DOHH2 (cell line): Measurements from ENCODE around the gene JARID2.

ENCODE experiments used
- H3F3A ChIP-seq: fragments of 200-600 bp; sonication (generic), shearing (Covaris generic); 2 replicates; pipeline ENCODE4 v1.6.0; 2016; ENCODE audit warnings: antibody characterized with exemption, mild to moderate bottlenecking; ENCODE audit not compliant: control insufficient read depth, insufficient read depth
- H3K27ac ChIP-seq: fragments of 200-600 bp; sonication (generic); 2 replicates; pipeline ENCODE4 v1.5.1; 2014; ENCODE audit warnings: low read depth, mild to moderate bottlenecking, low read length, moderate library complexity
- H3K27me3 ChIP-seq: fragments of 200-600 bp; sonication (generic); 2 replicates; pipeline ENCODE4 v1.6.1; 2014; ENCODE audit warnings: mild to moderate bottlenecking, low read length, mixed read lengths; ENCODE audit not compliant: control insufficient read depth
- H3K36me3 ChIP-seq: fragments of 200-600 bp; sonication (generic); 2 replicates; pipeline ENCODE4 v1.6.1; 2014; ENCODE audit warnings: mild to moderate bottlenecking, low read length, moderate library complexity, mixed read lengths; ENCODE audit not compliant: control insufficient read depth
- H3K4me1 ChIP-seq: fragments of 200-600 bp; sonication (generic); 2 replicates; pipeline ENCODE4 v1.6.1; 2014; ENCODE audit warnings: mild to moderate bottlenecking, low read length, mixed read lengths; ENCODE audit not compliant: control insufficient read depth
- H3K4me2 ChIP-seq: fragments of 200-600 bp; sonication (generic); 2 replicates; pipeline ENCODE4 v1.6.0; 2014; ENCODE audit warnings: mild to moderate bottlenecking, low read length, moderate library complexity
- H3K4me3 ChIP-seq: fragments of 200-600 bp; sonication (generic); 2 replicates; pipeline ENCODE4 v1.5.1; 2014; ENCODE audit warnings: mild to moderate bottlenecking, low read length, mixed read lengths
- H3K79me2 ChIP-seq: fragments of 200-600 bp; sonication (generic); 2 replicates; pipeline ENCODE4 v1.6.1; 2014; ENCODE audit warnings: mild to moderate bottlenecking, low read length, mixed read lengths; ENCODE audit not compliant: control insufficient read depth
- H3K9me2 ChIP-seq: fragments of 200-600 bp; sonication (generic); replicated peaks from 2 replicates; pipeline ENCODE4 v1.6.1; 2014; ENCODE audit warnings: mild to moderate bottlenecking, low read length, mixed read lengths; ENCODE audit not compliant: control insufficient read depth
- H3K9me3 ChIP-seq: fragments of 200-600 bp; sonication (generic); 2 replicates; pipeline ENCODE4 v1.6.1; 2014; ENCODE audit warnings: antibody characterized with exemption, low read length, mixed read lengths; ENCODE audit not compliant: control insufficient read depth, insufficient read depth
- H4K20me1 ChIP-seq: fragments of 200-600 bp; sonication (generic); 2 replicates; pipeline ENCODE4 v1.6.0; 2014; ENCODE audit warnings: low read depth, mild to moderate bottlenecking, antibody characterized with exemption, low read length, moderate library complexity; ENCODE audit not compliant: control insufficient read depth, insufficient read depth
- CTCF ChIP-seq: fragments of 200-600 bp; sonication (generic); IDR thresholded peaks from one replicate; pipeline ENCODE4 v1.5.1; 2014; ENCODE audit warnings: antibody characterized with exemption, mild to moderate bottlenecking, low read depth, low read length; ENCODE audit not compliant: poor library complexity, severe bottlenecking
- EZH2phosphoT487 ChIP-seq: fragments of 200-600 bp; sonication (generic); IDR thresholded peaks from 2 replicates; pipeline ENCODE4 v1.6.1; 2017; ENCODE audit warnings: borderline replicate concordance, mild to moderate bottlenecking, antibody characterized with exemption, low read length, moderate library complexity, mixed read lengths

Gene JARID2

GRCh38 chr6:15496345-15497131 is 250.7 kb downstream of the JARID2 start:
- H3K4me2 ChIP-seq, result no peak overlapping the region
- no peaks in the 10 kb centered on the region for H4K20me1 ChIP-seq
- no peaks in the 10 kb centered on the region for H3K36me3 ChIP-seq
- TF ChIP-seq CTCF (no peak), EZH2phosphoT487 (no peak)
- H3K79me2 ChIP-seq, result no peaks in the 10 kb centered on the region
- no peaks in the 10 kb centered on the region for H3K27me3 ChIP-seq
- no peaks in the 10 kb centered on the region for H3F3A ChIP-seq
- no peak overlapping the region for H3K4me3 ChIP-seq
- H3K9me3 ChIP-seq, result no peaks in the 10 kb centered on the region
- no peak overlapping the region for H3K27ac ChIP-seq
- H3K4me1 ChIP-seq, result no peaks in the 10 kb centered on the region
- H3K9me2 ChIP-seq, result no peaks in the 10 kb centered on the region

GRCh38 chr6:15498640-15499039 is 252.8 kb downstream of the JARID2 start:
- Histone ChIP-seq H3K4me1 (no peaks in the 10 kb centered on the region), H3K36me3 (no peaks in the 10 kb centered on the region), H3K27ac (no peak overlapping the region), H3K27me3 (no peaks in the 10 kb centered on the region), H3K9me3 (no peaks in the 10 kb centered on the region), H3K9me2 (no peaks in the 10 kb centered on the region), H3K79me2 (no peaks in the 10 kb centered on the region), H3F3A (no peaks in the 10 kb centered on the region), H3K4me3 (no peak overlapping the region), H3K4me2 (no peak overlapping the region), H4K20me1 (no peaks in the 10 kb centered on the region)
- TF ChIP-seq CTCF (no peak), EZH2phosphoT487 (no peak)

- no peaks in the 10 kb centered on the region for H3K79me2 ChIP-seq
- no peaks in the 10 kb centered on the region for H4K20me1 ChIP-seq
Measured at GRCh38 chr6:15499125-15499524, 253.3 kb downstream of the JARID2 start.

More at GRCh38 chr6:15499125-15499524, 253.3 kb downstream of the JARID2 start:
- Histone ChIP-seq H3K4me2 (no peak overlapping the region), H3K36me3 (no peaks in the 10 kb centered on the region), H3K4me1 (no peaks in the 10 kb centered on the region), H3K27me3 (no peaks in the 10 kb centered on the region), H3K27ac (no peak overlapping the region), H3K9me3 (no peaks in the 10 kb centered on the region), H3F3A (no peaks in the 10 kb centered on the region), H3K4me3 (no peak overlapping the region), H3K9me2 (no peaks in the 10 kb centered on the region)
- TF ChIP-seq CTCF (no peak), EZH2phosphoT487 (no peak)
